Prostate gland (tissue), 2 donors: Measurements from ENCODE around the gene HNRNPAB.

Source experiments
- CTCF ChIP-seq, 4 experiments: fragments of 200-600 bp in 2 of 4; fragments of 450-650 bp in 2 of 4; sonication (generic) in 2 of 4; IDR thresholded peaks; 1 replicate in 3 of 4; 2 replicates in 1 of 4; pipeline ENCODE4 v1.5.1; 2016 to 2019; ENCODE audit warnings: antibody characterized with exemption in 4 of 4, mild to moderate bottlenecking in 2 of 4, moderate library complexity in 2 of 4
- POLR2A ChIP-seq: fragments of 450-650 bp; IDR thresholded peaks from one replicate; pipeline ENCODE4 v1.6.1; 2016; ENCODE audit warnings: antibody characterized with exemption, mild to moderate bottlenecking
- POLR2AphosphoS5 ChIP-seq: sonication (generic); formaldehyde crosslinking; IDR thresholded peaks from one replicate; pipeline ENCODE4 v1.6.1; 2017; ENCODE audit warnings: antibody characterized with exemption

- TF ChIP-seq CTCF (IDR thresholded peaks at IDR 0.05) (no peak), POLR2A (no peak), POLR2AphosphoS5 (no peak)
These were observed 12.4 kb downstream of the HNRNPAB start for GRCh38 chr5:178216779-178217178.
